Neural progenitor cell (in vitro differentiated cells): Measurements from ENCODE around the gene KLF6. TPM values are rescaled to one million over a fixed set of nuclear protein-coding genes. Genes with fewer than 3 reads are reported as not detected.

ENCODE experiments used
- DNase-seq: peaks from one replicate; pipeline ENCODE4 v3.0.0-alpha.2; 2016; ENCODE audit warnings: low spot score
- H2AFZ ChIP-seq: fragments of 200-600 bp; sonication (generic); replicated peaks from 2 replicates; pipeline ENCODE4 v1.6.1; 2016; ENCODE audit warnings: antibody characterized with exemption
- H3F3A ChIP-seq: fragments of 200-600 bp; sonication (generic); 2 replicates; pipeline ENCODE4 v1.6.1; 2016; ENCODE audit warnings: antibody characterized with exemption, low read depth
- H3K27ac ChIP-seq: fragments of 200-600 bp; sonication (generic); 2 replicates; pipeline ENCODE4 v1.5.1; 2016; ENCODE audit warnings: mild to moderate bottlenecking
- H3K27me3 ChIP-seq: fragments of 200-600 bp; sonication (generic); 2 replicates; pipeline ENCODE4 v1.6.1; 2016; ENCODE audit warnings: mild to moderate bottlenecking, moderate library complexity
- H3K36me3 ChIP-seq: fragments of 200-600 bp; sonication (generic); 2 replicates; pipeline ENCODE4 v1.5.1; 2016
- H3K4me1 ChIP-seq: fragments of 200-600 bp; sonication (generic); 2 replicates; pipeline ENCODE4 v1.6.1; 2016; ENCODE audit warnings: mixed run types
- H3K4me2 ChIP-seq: fragments of 200-600 bp; sonication (generic); 2 replicates; pipeline ENCODE4 v1.6.1; 2016
- H3K4me3 ChIP-seq: fragments of 200-600 bp; sonication (generic); 2 replicates; pipeline ENCODE4 v1.5.1; 2016
- H3K79me2 ChIP-seq: fragments of 200-600 bp; sonication (generic); 2 replicates; pipeline ENCODE4 v1.6.1; 2016; ENCODE audit warnings: low read depth
- H3K9ac ChIP-seq: fragments of 200-600 bp; sonication (generic); 2 replicates; pipeline ENCODE4 v1.6.1; 2016
- H3K9me3 ChIP-seq: fragments of 200-600 bp; sonication (generic); 2 replicates; pipeline ENCODE4 v1.5.1; 2016; ENCODE audit warnings: low read depth
- H4K20me1 ChIP-seq: fragments of 200-600 bp; sonication (generic); 2 replicates; pipeline ENCODE4 v1.6.1; 2016; ENCODE audit warnings: low read depth
- H3K27ac Mint-ChIP-seq: 3 replicates; pipeline ENCODE4 v1.8.0; 2021; ENCODE audit warnings: mixed read lengths
- H3K27me3 Mint-ChIP-seq: 2 replicates; pipeline ENCODE4 v1.8.0; 2022; ENCODE audit warnings: low read depth, mild to moderate bottlenecking, inconsistent platforms, moderate library complexity, mixed read lengths; ENCODE audit not compliant: insufficient read depth
- H3K36me3 Mint-ChIP-seq: 3 replicates; pipeline ENCODE4 v1.8.0; 2021; ENCODE audit warnings: mixed read lengths
- H3K4me1 Mint-ChIP-seq: 3 replicates; pipeline ENCODE4 v1.8.0; 2021; ENCODE audit warnings: mixed read lengths
- H3K4me3 Mint-ChIP-seq: 3 replicates; pipeline ENCODE4 v1.8.0; 2021; ENCODE audit warnings: mild to moderate bottlenecking, moderate library complexity, mixed read lengths
- H3K9me3 Mint-ChIP-seq: 3 replicates; pipeline ENCODE4 v1.8.0; 2020; ENCODE audit warnings: mixed read lengths
- EZH2 ChIP-seq: fragments of 200-600 bp; sonication (generic); IDR thresholded peaks from 2 replicates; pipeline ENCODE4 v1.6.1; 2017; ENCODE audit warnings: antibody characterized with exemption, mild to moderate bottlenecking, moderate library complexity
- EZH2phosphoT487 ChIP-seq: fragments of 200-600 bp; sonication (generic); IDR thresholded peaks from 2 replicates; pipeline ENCODE4 v1.6.1; 2017; ENCODE audit warnings: antibody characterized with exemption
- total RNA-seq: library from RNA; depleted of rRNA; stranded (reverse); fragments of >200 nt; gene quantifications from 2 replicates; pipeline ENCODE4 v1.2.3, GENCODE V29; 2015; ENCODE audit warnings: low replicate concordance
- TF ChIP-seq, protein P1 (sequence below): fragments of 200-600 bp; sonication (generic); IDR thresholded peaks from 2 replicates; pipeline ENCODE4 v1.5.1; 2017; ENCODE audit warnings: antibody characterized with exemption, mild to moderate bottlenecking

KLF6 gene
- total RNA-seq, 1 donor from 2014 or later: 11.9 TPM

DNA sequence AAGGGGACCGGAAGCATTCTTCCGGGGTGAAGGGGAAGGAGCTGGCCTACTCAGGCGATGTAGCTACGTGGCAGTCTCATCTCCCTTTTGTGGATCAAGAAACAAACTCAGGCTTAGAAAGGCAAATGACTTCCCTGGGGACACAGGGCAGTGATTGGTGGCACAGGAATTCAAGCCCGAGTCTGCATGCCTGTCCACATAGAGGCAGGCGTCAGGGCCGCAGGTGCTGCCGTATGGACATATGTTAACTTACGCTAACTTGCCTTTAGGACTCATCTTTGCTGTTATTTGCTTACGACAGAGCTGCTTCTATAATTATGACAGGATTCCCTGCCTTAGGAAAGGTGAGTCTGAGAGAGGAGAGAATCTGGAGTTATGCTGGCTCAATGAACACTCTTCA lies 42.3 kb upstream of the KLF6 start:
- Mint-ChIP-seq H3K9me3 (no peaks in the 10 kb centered on the region), H3K27me3 (peaks cover 13% of the 10 kb centered on the region), H3K4me3 (no peak overlapping the region), H3K36me3 (no peaks in the 10 kb centered on the region), H3K27ac (no peak overlapping the region), H3K4me1 (peaks cover 40% of the 10 kb centered on the region)
- no peak overlapping the region for H3K27ac ChIP-seq
- DNase-seq: no peak
- no peaks in the 10 kb centered on the region for H3K4me1 ChIP-seq
- H2AFZ ChIP-seq: no peak overlapping the region
- no peak for TF ChIP-seq EZH2
- no peak for TF ChIP-seq EZH2phosphoT487
- TF ChIP-seq, protein P1, sequence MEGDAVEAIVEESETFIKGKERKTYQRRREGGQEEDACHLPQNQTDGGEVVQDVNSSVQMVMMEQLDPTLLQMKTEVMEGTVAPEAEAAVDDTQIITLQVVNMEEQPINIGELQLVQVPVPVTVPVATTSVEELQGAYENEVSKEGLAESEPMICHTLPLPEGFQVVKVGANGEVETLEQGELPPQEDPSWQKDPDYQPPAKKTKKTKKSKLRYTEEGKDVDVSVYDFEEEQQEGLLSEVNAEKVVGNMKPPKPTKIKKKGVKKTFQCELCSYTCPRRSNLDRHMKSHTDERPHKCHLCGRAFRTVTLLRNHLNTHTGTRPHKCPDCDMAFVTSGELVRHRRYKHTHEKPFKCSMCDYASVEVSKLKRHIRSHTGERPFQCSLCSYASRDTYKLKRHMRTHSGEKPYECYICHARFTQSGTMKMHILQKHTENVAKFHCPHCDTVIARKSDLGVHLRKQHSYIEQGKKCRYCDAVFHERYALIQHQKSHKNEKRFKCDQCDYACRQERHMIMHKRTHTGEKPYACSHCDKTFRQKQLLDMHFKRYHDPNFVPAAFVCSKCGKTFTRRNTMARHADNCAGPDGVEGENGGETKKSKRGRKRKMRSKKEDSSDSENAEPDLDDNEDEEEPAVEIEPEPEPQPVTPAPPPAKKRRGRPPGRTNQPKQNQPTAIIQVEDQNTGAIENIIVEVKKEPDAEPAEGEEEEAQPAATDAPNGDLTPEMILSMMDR: no peak
- no peaks in the 10 kb centered on the region for H3F3A ChIP-seq
- H3K36me3 ChIP-seq: no peaks in the 10 kb centered on the region
- H4K20me1 ChIP-seq: no peaks in the 10 kb centered on the region
- H3K9me3 ChIP-seq: no peaks in the 10 kb centered on the region
- H3K27me3 ChIP-seq: no peaks in the 10 kb centered on the region
- no peak overlapping the region for H3K9ac ChIP-seq
- H3K4me2 ChIP-seq: no peak overlapping the region
- no peak overlapping the region for H3K4me3 ChIP-seq
- H3K79me2 ChIP-seq: no peaks in the 10 kb centered on the region

DNA sequence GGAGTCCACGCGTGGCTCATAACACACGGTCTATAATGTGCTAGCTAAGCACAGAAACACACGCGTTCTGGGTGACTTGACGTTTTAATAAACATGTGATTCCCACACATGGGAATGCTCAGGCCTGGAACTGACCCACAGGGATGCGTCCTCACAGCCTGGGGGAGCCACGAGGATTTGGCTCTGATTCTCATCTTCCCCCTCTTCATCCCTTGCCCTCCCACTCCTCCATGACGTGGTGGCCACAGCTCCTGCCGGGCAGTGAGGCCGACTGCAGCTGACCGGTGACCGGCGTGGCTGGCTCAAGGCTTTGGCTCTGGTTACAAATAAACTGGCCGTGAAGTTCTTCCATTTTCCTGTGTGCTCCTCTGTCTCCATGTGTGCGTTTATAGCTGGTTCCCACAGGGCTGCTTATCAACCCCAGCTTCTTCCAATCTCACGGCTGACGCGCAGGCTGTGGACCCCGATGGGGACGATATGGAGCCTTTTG lies 40.9 kb upstream of the KLF6 start:
- H3K4me2 ChIP-seq: no peak overlapping the region

DNA sequence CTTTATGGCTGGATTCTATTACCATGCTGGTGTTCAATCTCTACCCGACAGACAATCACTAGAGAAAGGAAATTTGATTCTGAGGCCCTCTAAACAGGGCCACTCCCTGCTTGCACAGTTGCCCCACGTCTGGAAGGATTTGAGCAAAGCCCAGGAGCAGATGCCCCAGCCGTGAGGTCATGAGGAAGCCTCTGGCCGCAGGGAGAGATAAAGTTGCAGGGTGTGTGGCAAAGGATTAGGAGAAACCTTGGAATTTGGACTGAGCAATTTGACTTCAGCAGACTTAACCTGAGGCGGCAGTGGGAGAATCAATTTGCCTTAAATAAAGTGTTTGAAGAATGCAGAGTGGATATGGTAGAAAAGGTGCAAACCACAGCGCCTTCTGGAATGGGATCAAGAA lies 40.2 kb upstream of the KLF6 start:
- Histone ChIP-seq H3K9ac (no peak overlapping the region), H3F3A (no peaks in the 10 kb centered on the region), H3K27ac (no peak overlapping the region), H3K4me2 (no peak overlapping the region), H3K79me2 (no peaks in the 10 kb centered on the region), H3K9me3 (no peaks in the 10 kb centered on the region), H3K36me3 (no peaks in the 10 kb centered on the region), H3K4me1 (no peaks in the 10 kb centered on the region), H4K20me1 (no peaks in the 10 kb centered on the region), H3K27me3 (no peaks in the 10 kb centered on the region), H2AFZ (no peak overlapping the region), H3K4me3 (no peak overlapping the region)
- TF ChIP-seq EZH2phosphoT487 (no peak), EZH2 (no peak)
- TF ChIP-seq, protein P1: no peak
- Mint-ChIP-seq H3K9me3 (no peaks in the 10 kb centered on the region), H3K4me3 (no peak overlapping the region), H3K27ac (no peak overlapping the region), H3K27me3 (peaks cover 13% of the 10 kb centered on the region), H3K36me3 (no peaks in the 10 kb centered on the region), H3K4me1 (peaks cover 41% of the 10 kb centered on the region)
- peak; percentile 49 for DNase-seq

More for the DNA sequence above, 40.9 kb upstream of the KLF6 start:
- H3K27ac ChIP-seq: no peak overlapping the region
- no peaks in the 10 kb centered on the region for H3K79me2 ChIP-seq
- H3K27me3 ChIP-seq: no peaks in the 10 kb centered on the region
- no peaks in the 10 kb centered on the region for H3K36me3 ChIP-seq
- TF ChIP-seq EZH2phosphoT487 (no peak), EZH2 (no peak)
- TF ChIP-seq, protein P1: no peak
- no peak overlapping the region for H2AFZ ChIP-seq
- no peaks in the 10 kb centered on the region for H3F3A ChIP-seq
- no peak for DNase-seq
- Mint-ChIP-seq H3K4me3 (no peak overlapping the region), H3K4me1 (peaks cover 42% of the 10 kb centered on the region), H3K36me3 (no peaks in the 10 kb centered on the region), H3K27ac (no peak overlapping the region), H3K9me3 (no peaks in the 10 kb centered on the region), H3K27me3 (peaks cover 13% of the 10 kb centered on the region)
- no peak overlapping the region for H3K4me3 ChIP-seq
- no peaks in the 10 kb centered on the region for H3K4me1 ChIP-seq
- no peaks in the 10 kb centered on the region for H4K20me1 ChIP-seq
- no peaks in the 10 kb centered on the region for H3K9me3 ChIP-seq
- no peak overlapping the region for H3K9ac ChIP-seq
